ENCODE results near the gene RBM10. TPM values are rescaled to one million over a fixed set of nuclear protein-coding genes. Genes with fewer than 3 reads are reported as not detected.

Gene RBM10
- total RNA-seq, 2 experiments from 2014 or later = 66.4 to 66.7 TPM

- no peaks in the 10 kb centered on the region for H3K27me3 Mint-ChIP-seq
- POLR2A ChIA-PET = no interaction called here
- H3K27ac Mint-ChIP-seq = no peak overlapping the region
Observed at GRCh38 chrX:47176101-47176740, 31.2 kb downstream of the RBM10 start.

GRCh38 chrX:47177079-47177478 is 32.1 kb downstream of the RBM10 start:
- TF ChIP-seq CTCF (IDR thresholded peaks at IDR 0.05) = no peak
- CTCF ChIA-PET = no interaction called here
- intact Hi-C loops (cut with micrococcal nuclease) = no loop called here
- no peak for DNase-seq
- ATAC-seq = no peak
- Mint-ChIP-seq H3K4me1 (ENCODE audit: low read depth) (peaks cover 2% of the 10 kb centered on the region), H3K36me3 (ENCODE audit: low read depth) (peaks cover 22% of the 10 kb centered on the region), H3K4me3 (no peak overlapping the region), H3K9me3 (no peaks in the 10 kb centered on the region), H3K27ac (no peak overlapping the region), H3K27me3 (no peaks in the 10 kb centered on the region)
- POLR2A ChIA-PET = no interaction called here

More at GRCh38 chrX:47176101-47176740, 31.2 kb downstream of the RBM10 start:
- H3K9me3 Mint-ChIP-seq = no peaks in the 10 kb centered on the region
- TF ChIP-seq CTCF (IDR thresholded peaks at IDR 0.05) = no peak
- CTCF ChIA-PET = no interaction called here
- no peak overlapping the region for H3K4me3 Mint-ChIP-seq
- ATAC-seq = no peak
- no peak for DNase-seq
- H3K4me1 Mint-ChIP-seq (ENCODE audit: low read depth) = peaks cover 2% of the 10 kb centered on the region
- H3K36me3 Mint-ChIP-seq (ENCODE audit: low read depth) = peaks cover 23% of the 10 kb centered on the region
- intact Hi-C loops (cut with micrococcal nuclease) = no loop called here

- no peak for TF ChIP-seq CTCF (IDR thresholded peaks at IDR 0.05)
- POLR2A ChIA-PET = interaction anchor here (0.6 kb wide), 1 partner anchor 48 kb away, joined by 4 read pairs; no protein-coding TSS in a partner anchor
- Mint-ChIP-seq H3K9me3 (no peaks in the 10 kb centered on the region), H3K4me3 (no peak overlapping the region), H3K36me3 (ENCODE audit: low read depth) (peaks cover 22% of the 10 kb centered on the region), H3K27ac (no peak overlapping the region), H3K4me1 (ENCODE audit: low read depth) (peaks cover 2% of the 10 kb centered on the region), H3K27me3 (no peaks in the 10 kb centered on the region)
- ATAC-seq (no peak), DNase-seq (no peak)
- CTCF ChIA-PET = no interaction called here
- intact Hi-C loops (cut with micrococcal nuclease) = no loop called here
Observed at GRCh38 chrX:47178337-47178736, 33.3 kb downstream of the RBM10 start.

GRCh38 chrX:47179221-47179927 is 34.4 kb downstream of the RBM10 start:
- no peak for ATAC-seq
- intact Hi-C loops (cut with micrococcal nuclease) = no loop called here
- POLR2A ChIA-PET = no interaction called here

More at GRCh38 chrX:47179221-47179927, 34.4 kb downstream of the RBM10 start:
- H3K27me3 Mint-ChIP-seq = no peaks in the 10 kb centered on the region
- CTCF ChIA-PET = no interaction called here
- TF ChIP-seq CTCF (IDR thresholded peaks at IDR 0.05) = no peak
- H3K4me3 Mint-ChIP-seq = no peak overlapping the region
- peaks cover 21% of the 10 kb centered on the region for H3K36me3 Mint-ChIP-seq (ENCODE audit: low read depth)
- H3K4me1 Mint-ChIP-seq (ENCODE audit: low read depth) = peaks cover 2% of the 10 kb centered on the region
- H3K27ac Mint-ChIP-seq = no peak overlapping the region
- H3K9me3 Mint-ChIP-seq = no peaks in the 10 kb centered on the region
- DNase-seq = no peak

Data from activated CD8-positive, alpha-beta T cell treated with anti-CD3 and anti-CD28 coated beads for 36 hours (primary cell).